WERI-Rb-1 (cell line): ENCODE measurements around the gene SYNJ2.

Source experiments
- DNase-seq: peaks from one replicate; pipeline ENCODE4 v3.0.0-alpha.2; 2020
- H3K27ac ChIP-seq: fragments of 250-450 bp; sonication (Bioruptor Pico); 2 replicates; pipeline ENCODE4 v1.5.1; 2020; ENCODE audit warnings: mild to moderate bottlenecking, moderate library complexity
- H3K27me3 ChIP-seq: fragments of 250-450 bp; sonication (Bioruptor Pico); 2 replicates; pipeline ENCODE4 v1.5.1; 2021; ENCODE audit warnings: mild to moderate bottlenecking, low read depth, moderate library complexity; ENCODE audit not compliant: insufficient read depth, severe bottlenecking
- H3K36me3 ChIP-seq: fragments of 250-450 bp; sonication (Bioruptor Pico); 2 replicates; pipeline ENCODE4 v1.5.1; 2020; ENCODE audit warnings: mild to moderate bottlenecking, moderate library complexity
- H3K4me3 ChIP-seq: 2 replicates; pipeline ENCODE4 v1.5.1; 2011; ENCODE audit warnings: low read depth, mild to moderate bottlenecking, control low read depth, low read length
- H3K9me3 ChIP-seq: fragments of 250-450 bp; sonication (Bioruptor Pico); 2 replicates; pipeline ENCODE4 v1.5.1; 2021; ENCODE audit warnings: mild to moderate bottlenecking, moderate library complexity; ENCODE audit not compliant: severe bottlenecking
- CTCF ChIP-seq: IDR thresholded peaks from 2 replicates; pipeline ENCODE4 v1.5.1; 2011; ENCODE audit warnings: low read depth, mild to moderate bottlenecking, control low read depth, inconsistent platforms, low read length

The SYNJ2 gene

GRCh38 chr6:157996918-157997702, 15.4 kb downstream of the SYNJ2 start:
- no peaks in the 10 kb centered on the region for H3K36me3 ChIP-seq
- no peak overlapping the region for H3K4me3 ChIP-seq
- no peaks in the 10 kb centered on the region for H3K9me3 ChIP-seq
- TF ChIP-seq CTCF = no peak
- no peak overlapping the region for H3K27ac ChIP-seq
- DNase-seq = no peak
- no peaks in the 10 kb centered on the region for H3K27me3 ChIP-seq

- Histone ChIP-seq H3K9me3 (no peaks in the 10 kb centered on the region), H3K27ac (no peak overlapping the region), H3K36me3 (no peaks in the 10 kb centered on the region), H3K27me3 (no peaks in the 10 kb centered on the region), H3K4me3 (no peak overlapping the region)
- DNase-seq = no peak
- no peak for TF ChIP-seq CTCF
These were observed 16.4 kb downstream of the SYNJ2 start for GRCh38 chr6:157997893-157998608.

- H3K4me3 ChIP-seq = no peak overlapping the region
- H3K27me3 ChIP-seq = no peaks in the 10 kb centered on the region
- H3K27ac ChIP-seq = no peak overlapping the region
- H3K36me3 ChIP-seq = no peaks in the 10 kb centered on the region
- TF ChIP-seq CTCF = no peak
- no peak for DNase-seq
- no peaks in the 10 kb centered on the region for H3K9me3 ChIP-seq
These were observed 17.1 kb downstream of the SYNJ2 start for GRCh38 chr6:157998707-157999167.

- Histone ChIP-seq H3K27ac (no peak overlapping the region), H3K9me3 (no peaks in the 10 kb centered on the region), H3K4me3 (no peak overlapping the region), H3K36me3 (no peaks in the 10 kb centered on the region), H3K27me3 (no peaks in the 10 kb centered on the region)
- TF ChIP-seq CTCF = no peak
- no peak for DNase-seq
These were observed 17.7 kb downstream of the SYNJ2 start for GRCh38 chr6:157999168-158000051.

- no peak overlapping the region for H3K4me3 ChIP-seq
- no peaks in the 10 kb centered on the region for H3K36me3 ChIP-seq
- H3K27me3 ChIP-seq = no peaks in the 10 kb centered on the region
- no peak for TF ChIP-seq CTCF
- no peak for DNase-seq
- no peaks in the 10 kb centered on the region for H3K9me3 ChIP-seq
- no peak overlapping the region for H3K27ac ChIP-seq
These were observed 19.1 kb downstream of the SYNJ2 start for GRCh38 chr6:158000530-158001307.
